ENCODE data around the gene PALD1. TPM values are rescaled to one million over a fixed set of nuclear protein-coding genes. Genes with fewer than 3 reads are reported as not detected.
A peak's percentile ranks its signal among the peaks of the same experiment; 100 is the strongest.

Gene PALD1
- 6.9 TPM for total RNA-seq

GRCh38 chr10:70478191-70479164, at the start of gene PALD1:
Gene PALD1 (plus strand): TSS chr10:70478767. CDS start chr10:70525952, 47,185 bp downstream.
- peak within 1 kb of the TSS; percentile 59 for H3K27ac ChIP-seq
- peak within 1 kb of the TSS; percentile 56 to 73 for H3K4me3 ChIP-seq
- no peaks in the 10 kb centered on the region for H3K36me3 ChIP-seq
- intact Hi-C loops (cut with DNase I) = no loop called here
- H3K27me3 ChIP-seq = no peaks in the 10 kb centered on the region
- H3K4me1 ChIP-seq = peaks cover 38% of the 10 kb centered on the region
- TF ChIP-seq POLR2A (IDR thresholded peaks at IDR 0.05) = peak in 1 of 2 donors; percentile 17
- TF ChIP-seq CTCF (IDR thresholded peaks at IDR 0.05) = peak in 1 of 3 experiments; percentile 24
- peak in 1 of 2 donors; percentile 49 for TF ChIP-seq POLR2AphosphoS5 (IDR thresholded peaks at IDR 0.05; ENCODE audit: insufficient read depth in 1 of 2, low read depth in 1 of 2)
- H3K9me3 ChIP-seq = no peaks in the 10 kb centered on the region
- DNase-seq (ENCODE audit: extremely low spot score in 2 of 2) = no peak

- peak in 1 of 2 donors; percentile 95 for DNase-seq (ENCODE audit: extremely low spot score in 2 of 2)
- H3K4me3 ChIP-seq = no peak overlapping the region
- H3K9me3 ChIP-seq = no peaks in the 10 kb centered on the region
Observed at GRCh38 chr10:70430493-70431445, 47.8 kb upstream of the PALD1 start.

DNA sequence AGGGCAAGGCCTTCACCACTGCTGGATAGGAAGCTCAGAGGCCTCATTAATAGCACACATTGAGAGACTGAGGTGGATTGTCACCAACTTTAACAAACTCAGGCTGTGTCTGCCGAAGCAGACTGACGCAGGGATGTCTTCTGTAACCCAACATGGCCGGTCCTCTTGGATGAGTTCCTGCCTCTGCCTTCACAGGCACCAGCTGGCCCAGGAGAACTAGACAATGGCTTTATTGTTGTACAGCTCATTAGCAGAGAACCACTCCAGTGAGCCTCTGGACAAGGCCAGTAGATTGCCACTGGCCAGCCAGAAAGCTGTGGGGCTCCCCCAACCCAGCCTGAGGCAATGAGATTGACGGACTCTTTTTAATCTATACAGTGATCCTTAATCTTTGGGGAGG, 46.5 kb upstream of the PALD1 start:
- TF ChIP-seq POLR2A (IDR thresholded peaks at IDR 0.05) = no peak
- DNase-seq (ENCODE audit: extremely low spot score in 2 of 2) = no peak
- Histone ChIP-seq H3K4me3 (no peak overlapping the region), H3K9me3 (no peaks in the 10 kb centered on the region), H3K27ac (peak overlapping the region; percentile 70), H3K4me1 (peaks cover 36% of the 10 kb centered on the region), H3K36me3 (peaks cover 0 to 12% of the 10 kb centered on the region in 2 donors), H3K27me3 (no peaks in the 10 kb centered on the region)
- intact Hi-C loops (cut with DNase I) = no loop called here

More at GRCh38 chr10:70430493-70431445, 47.8 kb upstream of the PALD1 start:
- Histone ChIP-seq H3K4me1 (peaks cover 36% of the 10 kb centered on the region), H3K27ac (peak overlapping the region; percentile 70), H3K27me3 (no peaks in the 10 kb centered on the region), H3K36me3 (peaks cover 0 to 25% of the 10 kb centered on the region in 2 donors)
- TF ChIP-seq CTCF (IDR thresholded peaks at IDR 0.05) (peak in 1 of 3 experiments; percentile 15), POLR2AphosphoS5 (IDR thresholded peaks at IDR 0.05; ENCODE audit: insufficient read depth in 1 of 2, low read depth in 1 of 2) (peak; percentile 34 to 76), POLR2A (IDR thresholded peaks at IDR 0.05) (no peak)
- intact Hi-C loops (cut with DNase I) = no loop called here

- TF ChIP-seq POLR2AphosphoS5 (IDR thresholded peaks at IDR 0.05; ENCODE audit: insufficient read depth in 1 of 2, low read depth in 1 of 2) (no peak), POLR2A (IDR thresholded peaks at IDR 0.05) (no peak)
- H3K9me3 ChIP-seq = no peaks in the 10 kb centered on the region
- peak overlapping the region; percentile 10 for H3K27ac ChIP-seq
- H3K4me1 ChIP-seq = peaks cover 36% of the 10 kb centered on the region
- intact Hi-C loops (cut with DNase I) = no loop called here
- no peak for DNase-seq (ENCODE audit: extremely low spot score in 2 of 2)
- peaks cover 0 to 6% of the 10 kb centered on the region in 2 donors for H3K36me3 ChIP-seq
- no peak overlapping the region for H3K4me3 ChIP-seq
- no peaks in the 10 kb centered on the region for H3K27me3 ChIP-seq
Observed at GRCh38 chr10:70432561-70433263, 45.9 kb upstream of the PALD1 start.

DNA sequence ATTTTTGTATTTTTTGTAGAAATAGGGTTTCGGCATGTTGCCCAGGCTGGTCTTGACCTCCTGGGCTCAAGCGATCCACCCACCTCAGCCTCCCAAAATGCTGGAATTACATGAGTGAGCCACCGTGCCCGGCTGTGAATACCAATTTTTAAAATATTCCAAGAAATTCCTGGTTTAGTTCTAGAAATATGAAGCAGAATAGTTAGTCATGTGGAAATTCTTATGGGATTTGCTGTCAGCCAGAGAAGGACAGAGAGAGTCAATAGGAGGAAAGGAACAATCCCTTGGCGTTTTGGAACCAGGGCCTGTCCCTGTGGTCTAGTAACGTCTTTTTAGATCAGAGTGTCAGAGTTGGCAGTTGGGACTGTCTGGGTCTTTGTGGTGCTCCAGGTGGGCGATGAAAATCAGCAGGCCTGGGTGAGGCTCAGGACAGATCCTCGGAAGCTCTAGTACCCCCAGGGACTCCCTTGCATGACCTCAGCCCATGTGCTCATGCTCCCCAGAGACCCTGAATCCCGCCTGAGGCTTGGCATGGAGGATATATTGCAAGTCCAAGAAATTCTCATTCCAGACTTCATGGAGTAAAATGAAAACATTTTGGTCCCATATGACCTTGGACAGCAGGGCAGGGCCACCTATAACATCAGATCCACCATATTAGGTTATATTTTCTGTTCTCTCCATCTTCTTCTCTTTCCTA, 44.8 kb upstream of the PALD1 start:
- H3K9me3 ChIP-seq = no peaks in the 10 kb centered on the region
- H3K27ac ChIP-seq = peak overlapping the region; percentile 10
- no peaks in the 10 kb centered on the region for H3K36me3 ChIP-seq
- intact Hi-C loops (cut with DNase I) = no loop called here
- H3K27me3 ChIP-seq = no peaks in the 10 kb centered on the region
- H3K4me1 ChIP-seq = peaks cover 36% of the 10 kb centered on the region
- no peak overlapping the region for H3K4me3 ChIP-seq
- TF ChIP-seq CTCF (IDR thresholded peaks at IDR 0.05) = no peak
- peak in 1 of 2 donors; percentile 9 for TF ChIP-seq POLR2AphosphoS5 (IDR thresholded peaks at IDR 0.05; ENCODE audit: insufficient read depth in 1 of 2, low read depth in 1 of 2)
- no peak for TF ChIP-seq POLR2A (IDR thresholded peaks at IDR 0.05)
- no peak for DNase-seq (ENCODE audit: extremely low spot score in 2 of 2)
